K562 (cell line): ENCODE data around the gene PRSS38. TPM values are rescaled to one million over a fixed set of nuclear protein-coding genes. Genes with fewer than 3 reads are reported as not detected.

ENCODE experiments used
- ATAC-seq: fragments of 200-7000 bp; cut with Tn5 transposase; 3 replicates; pipeline ENCODE4 v1.9.1; 2020; ENCODE audit warnings: moderate library complexity
- BruUV-seq: library from RNA; stranded (reverse); fragments of 400-500 nt; replicated peaks from 2 replicates; lab custom pipeline; 2021; lab: Mats Ljungman, UMichigan
- CTCF ChIA-PET: fragments of 300-600 bp; formaldehyde crosslinking; extraction: SDS; loops from one replicate; lab custom pipeline; 2021; ENCODE audit warnings: low intra/inter-chr PET ratio; lab: Yijun Ruan, JAX
- POLR2A ChIA-PET: fragments of 300-600, 350-650 bp; sonication (Branson Sonifier 250); formaldehyde crosslinking; extraction: SDS; loops from one replicate; lab custom pipeline; 2021; ENCODE audit warnings: antibody characterized with exemption, inconsistent platforms; lab: Yijun Ruan, JAX
- DNase-seq, 4 experiments: peaks; one replicate each; pipeline versions ENCODE4 v3.0.0 to v3.0.0-alpha.2; 2011 to 2018; ENCODE audit warnings: low spot score in 3 of 4, mixed read lengths in 3 of 4; ENCODE audit errors: extremely low read depth in 1 of 4
- FAIRE-seq: peaks from 2 replicates; lab custom pipeline; 2011; peaks lifted over from hg19 to GRCh38; lab: Jason Lieb, UNC
- H2AFZ ChIP-seq: 2 replicates; pipeline ENCODE4 v1.6.0; 2011; ENCODE audit warnings: low read depth, low read length, control low read depth, inconsistent platforms
- H3K27ac ChIP-seq: fragments of 200-600 bp; 3 replicates; pipeline ENCODE4 v1.8.0; 2011; ENCODE audit warnings: low read depth, mild to moderate bottlenecking, control low read depth, inconsistent platforms, low read length, moderate library complexity, mixed read lengths; ENCODE audit errors: extremely low read depth
- H3K27me3 ChIP-seq, 2 experiments: fragments of 300-600 bp in 1 of 2; 2 replicates in 1 of 2; 3 replicates in 1 of 2; pipeline versions ENCODE4 v1.6.0 to v1.8.0; 2011; ENCODE audit warnings: inconsistent platforms in 2 of 2, low read length in 2 of 2, mild to moderate bottlenecking in 1 of 2, mixed read lengths in 1 of 2, moderate library complexity in 1 of 2; ENCODE audit not compliant: control insufficient read depth in 2 of 2, insufficient read depth in 2 of 2
- H3K36me3 ChIP-seq: fragments of 300-600 bp; 3 replicates; pipeline ENCODE4 v1.8.0; 2011; ENCODE audit warnings: mild to moderate bottlenecking, low read length, inconsistent platforms; ENCODE audit not compliant: control insufficient read depth, insufficient read depth
- H3K4me1 ChIP-seq, 2 experiments: fragments of 200-600 bp in 1 of 2; replicated peaks in 1 of 2; 2 replicates in 1 of 2; 3 replicates in 1 of 2; pipeline versions ENCODE4 v1.5.1 to v1.8.0; 2011; ENCODE audit warnings: inconsistent platforms in 2 of 2, low read length in 2 of 2, mild to moderate bottlenecking in 1 of 2, mixed read lengths in 1 of 2, moderate library complexity in 1 of 2; ENCODE audit not compliant: control insufficient read depth in 2 of 2, insufficient read depth in 2 of 2
- H3K4me2 ChIP-seq: 2 replicates; pipeline ENCODE4 v1.6.1; 2011; ENCODE audit warnings: low read length, control low read depth, inconsistent platforms, mixed read lengths; ENCODE audit not compliant: insufficient read depth
- H3K4me3 ChIP-seq: fragments of 200-600 bp; sonication (generic), shearing (Covaris generic); 2 replicates; pipeline ENCODE4 v1.5.1; 2016; ENCODE audit warnings: control low read depth, inconsistent platforms
- H3K79me2 ChIP-seq: fragments of 200-600 bp; 3 replicates; pipeline ENCODE4 v1.8.0; 2011; ENCODE audit warnings: low read length, inconsistent platforms; ENCODE audit not compliant: control insufficient read depth, insufficient read depth
- H3K9ac ChIP-seq, 2 experiments: 2 replicates each; pipeline versions ENCODE4 v1.6.0 to v1.6.1; 2011; ENCODE audit warnings: low read depth in 2 of 2, low read length in 2 of 2, control low read depth in 1 of 2, inconsistent platforms in 1 of 2, mild to moderate bottlenecking in 1 of 2, mixed read lengths in 1 of 2; ENCODE audit not compliant: insufficient read depth in 1 of 2
- H3K9me1 ChIP-seq: one replicate; pipeline ENCODE4 v1.6.0; 2011; ENCODE audit warnings: inconsistent platforms, mild to moderate bottlenecking, low read length, moderate library complexity; ENCODE audit not compliant: control insufficient read depth, insufficient read depth
- H3K9me3 ChIP-seq: replicated peaks from 2 replicates; pipeline ENCODE4 v1.5.1; 2011; ENCODE audit warnings: low read depth, low read length, inconsistent platforms; ENCODE audit not compliant: control insufficient read depth, insufficient read depth
- H4K20me1 ChIP-seq: replicated peaks from 2 replicates; pipeline ENCODE4 v1.6.1; 2011; ENCODE audit warnings: low read length, inconsistent platforms, mixed read lengths; ENCODE audit not compliant: control insufficient read depth, insufficient read depth
- ATF6 ChIP-seq: sonication (generic); formaldehyde crosslinking; IDR thresholded peaks from 2 replicates; pipeline ENCODE4 v1.4.0; 2020; ENCODE audit warnings: mild to moderate bottlenecking, missing genetic modification reagents
- NCOA1 ChIP-seq: fragments of 450-650 bp; IDR thresholded peaks from 2 replicates; pipeline ENCODE4 v1.6.1; 2016; ENCODE audit warnings: low read depth
- POLR2G ChIP-seq: fragments of 200-400 bp; formaldehyde crosslinking; IDR thresholded peaks from 2 replicates; pipeline ENCODE4 v1.6.1; 2017; ENCODE audit warnings: low read depth, mild to moderate bottlenecking, antibody characterized with exemption, low read length, moderate library complexity
- RFX1 ChIP-seq: fragments of 450-650 bp; IDR thresholded peaks from 2 replicates; pipeline ENCODE4 v1.6.1; 2016; ENCODE audit warnings: mild to moderate bottlenecking, moderate library complexity
- TCF3 ChIP-seq: sonication (generic); formaldehyde crosslinking; IDR thresholded peaks from 2 replicates; pipeline ENCODE4 v1.4.0; 2020; ENCODE audit warnings: mild to moderate bottlenecking, missing genetic modification reagents
- ZNF57 ChIP-seq: fragments of 450-650 bp; formaldehyde crosslinking; IDR thresholded peaks from 2 replicates; pipeline ENCODE4 v1.4.0; 2020; ENCODE audit warnings: mild to moderate bottlenecking, moderate library complexity
- WGBS: fragments of 100-300 bp; shearing (Covaris generic); methylation state at CpG from one replicate; pipeline ENCODE4 v1.1.6; 2016; ENCODE audit warnings: low coverage, mixed read lengths; ENCODE audit not compliant: insufficient coverage; ENCODE audit errors: missing lambda C conversion rate; 5-methylcytosine and 5-hydroxymethylcytosine counted together
- in situ Hi-C: fragments of 300-500 bp; cut with MboI; formaldehyde crosslinking; loops from 4 replicates; pipeline ENCODE4 v1.15.0; 2018; ENCODE audit warnings: inconsistent platforms, mixed read lengths
- intact Hi-C: fragments of 100-400 bp; cut with micrococcal nuclease; formaldehyde crosslinking; loops from 2 replicates; pipeline ENCODE4 v1.14.2; 2022
- polyA plus RNA-seq, 8 experiments: library from polyadenylated mRNA; depleted of rRNA in 4 of 8; stranded (reverse) in 5 of 8; unstranded in 3 of 8; fragments of >200 nt; fragmentation: Nextera tagmentation in 2 of 8; fragmentation: Illumina TruSeq in 1 of 8; extraction: Ambion mirVana in 2 of 8; extraction: Trizol in 1 of 8; gene quantifications; 2 replicates each; pipeline versions ENCODE4 v1.2.1 to v1.2.3, GENCODE V29; 2011 to 2014; ENCODE audit warnings: inconsistent platforms in 1 of 8, missing spikeins in 1 of 8
- total RNA-seq, 7 experiments: library from RNA; depleted of rRNA in 6 of 7; stranded (reverse); fragments of >200 nt in 6 of 7; fragmentation: Illumina TruSeq in 2 of 7; extraction: Trizol in 2 of 7; gene quantifications; 2 replicates each; pipeline versions ENCODE4 v1.2.1 to v1.2.3, GENCODE V29; 2011 to 2021; ENCODE audit warnings: low replicate concordance in 1 of 7
- TF ChIP-seq, protein P1 (sequence below): sonication (generic); formaldehyde crosslinking; IDR thresholded peaks from 2 replicates; pipeline ENCODE4 v1.8.0; 2022; ENCODE audit warnings: mild to moderate bottlenecking, low read depth, missing genetic modification reagents
- TF ChIP-seq, protein P2 (sequence below): sonication (generic); formaldehyde crosslinking; IDR thresholded peaks from 2 replicates; pipeline ENCODE4 v1.8.0; 2023; ENCODE audit warnings: missing genetic modification reagents, mild to moderate bottlenecking, borderline replicate concordance

The PRSS38 gene
- total and polyA plus RNA-seq, 9 of the 15 experiments (the other 6 are each of a cell fraction or from before 2014, with no cell fraction given) = 0.09 to 0.14 TPM; not detected in 7

DNA sequence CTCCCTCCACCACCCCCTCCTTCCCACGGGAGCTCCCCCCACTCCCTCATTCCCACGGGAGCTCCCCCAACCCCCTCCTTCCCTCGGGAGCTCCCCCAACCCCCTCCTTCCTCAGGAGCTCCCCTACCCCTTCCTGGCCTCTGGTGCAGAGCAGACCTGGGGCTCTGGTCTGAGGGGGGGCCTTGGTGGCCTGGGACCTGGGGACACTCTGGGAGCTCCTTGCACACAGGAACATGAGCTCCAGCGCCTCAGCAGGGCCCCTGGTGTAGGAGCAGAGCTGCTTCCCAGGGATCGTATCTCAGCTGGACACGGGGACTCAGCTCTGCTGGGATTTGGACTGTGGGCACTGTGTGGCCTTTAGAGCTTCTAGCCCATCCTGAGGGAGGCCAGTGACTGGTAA is 19.7 kb upstream of the PRSS38 start:
- ChIA-PET CTCF (no interaction called here), POLR2A (interaction anchor here (0.5 to 1.0 kb wide), 3 partner anchors 12 to 257 kb away, joined by 3 read pairs; no protein-coding TSS in a partner anchor)
- in situ Hi-C loops (no loop called here), intact Hi-C loops (no loop called here)
- no peaks in the 10 kb centered on the region for H3K9me1 ChIP-seq
- DNase-seq (peak in 2 of 4 experiments; percentile 6 to 13), FAIRE-seq (no peak), ATAC-seq (no peak)
- peaks cover 0 to 23% of the 10 kb centered on the region in 2 experiments; a peak in 2 of 5 replicates for H3K4me1 ChIP-seq
- H3K4me2 ChIP-seq = no peak overlapping the region
- H3K27me3 ChIP-seq = peaks cover 0 to 6% of the 10 kb centered on the region in 2 experiments; a peak in 2 of 5 replicates
- H4K20me1 ChIP-seq = no peaks in the 10 kb centered on the region; the same call in 1 of the 2 replicates
- H3K27ac ChIP-seq = no peak overlapping the region
- no peak overlapping the region for H3K9ac ChIP-seq
- no peaks in the 10 kb centered on the region for H3K79me2 ChIP-seq
- H3K36me3 ChIP-seq = no peaks in the 10 kb centered on the region
- 2% methylated on average over 3 of the region's 6 CpGs for WGBS
- no peak overlapping the region for H3K4me3 ChIP-seq
- no TSS peak for BruUV-seq
- H3K9me3 ChIP-seq = no peaks in the 10 kb centered on the region
- H2AFZ ChIP-seq = no peak overlapping the region
- TF ChIP-seq NCOA1 = no peak
- TF ChIP-seq RFX1 = no peak
- no peak for TF ChIP-seq ATF6 (CRISPR knock-in tag)
- TF ChIP-seq, protein P1, sequence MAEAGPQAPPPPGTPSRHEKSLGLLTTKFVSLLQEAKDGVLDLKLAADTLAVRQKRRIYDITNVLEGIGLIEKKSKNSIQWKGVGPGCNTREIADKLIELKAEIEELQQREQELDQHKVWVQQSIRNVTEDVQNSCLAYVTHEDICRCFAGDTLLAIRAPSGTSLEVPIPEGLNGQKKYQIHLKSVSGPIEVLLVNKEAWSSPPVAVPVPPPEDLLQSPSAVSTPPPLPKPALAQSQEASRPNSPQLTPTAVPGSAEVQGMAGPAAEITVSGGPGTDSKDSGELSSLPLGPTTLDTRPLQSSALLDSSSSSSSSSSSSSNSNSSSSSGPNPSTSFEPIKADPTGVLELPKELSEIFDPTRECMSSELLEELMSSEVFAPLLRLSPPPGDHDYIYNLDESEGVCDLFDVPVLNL (CRISPR knock-in tag) = no peak
- TF ChIP-seq TCF3 (CRISPR knock-in tag) = no peak
- TF ChIP-seq, protein P2, sequence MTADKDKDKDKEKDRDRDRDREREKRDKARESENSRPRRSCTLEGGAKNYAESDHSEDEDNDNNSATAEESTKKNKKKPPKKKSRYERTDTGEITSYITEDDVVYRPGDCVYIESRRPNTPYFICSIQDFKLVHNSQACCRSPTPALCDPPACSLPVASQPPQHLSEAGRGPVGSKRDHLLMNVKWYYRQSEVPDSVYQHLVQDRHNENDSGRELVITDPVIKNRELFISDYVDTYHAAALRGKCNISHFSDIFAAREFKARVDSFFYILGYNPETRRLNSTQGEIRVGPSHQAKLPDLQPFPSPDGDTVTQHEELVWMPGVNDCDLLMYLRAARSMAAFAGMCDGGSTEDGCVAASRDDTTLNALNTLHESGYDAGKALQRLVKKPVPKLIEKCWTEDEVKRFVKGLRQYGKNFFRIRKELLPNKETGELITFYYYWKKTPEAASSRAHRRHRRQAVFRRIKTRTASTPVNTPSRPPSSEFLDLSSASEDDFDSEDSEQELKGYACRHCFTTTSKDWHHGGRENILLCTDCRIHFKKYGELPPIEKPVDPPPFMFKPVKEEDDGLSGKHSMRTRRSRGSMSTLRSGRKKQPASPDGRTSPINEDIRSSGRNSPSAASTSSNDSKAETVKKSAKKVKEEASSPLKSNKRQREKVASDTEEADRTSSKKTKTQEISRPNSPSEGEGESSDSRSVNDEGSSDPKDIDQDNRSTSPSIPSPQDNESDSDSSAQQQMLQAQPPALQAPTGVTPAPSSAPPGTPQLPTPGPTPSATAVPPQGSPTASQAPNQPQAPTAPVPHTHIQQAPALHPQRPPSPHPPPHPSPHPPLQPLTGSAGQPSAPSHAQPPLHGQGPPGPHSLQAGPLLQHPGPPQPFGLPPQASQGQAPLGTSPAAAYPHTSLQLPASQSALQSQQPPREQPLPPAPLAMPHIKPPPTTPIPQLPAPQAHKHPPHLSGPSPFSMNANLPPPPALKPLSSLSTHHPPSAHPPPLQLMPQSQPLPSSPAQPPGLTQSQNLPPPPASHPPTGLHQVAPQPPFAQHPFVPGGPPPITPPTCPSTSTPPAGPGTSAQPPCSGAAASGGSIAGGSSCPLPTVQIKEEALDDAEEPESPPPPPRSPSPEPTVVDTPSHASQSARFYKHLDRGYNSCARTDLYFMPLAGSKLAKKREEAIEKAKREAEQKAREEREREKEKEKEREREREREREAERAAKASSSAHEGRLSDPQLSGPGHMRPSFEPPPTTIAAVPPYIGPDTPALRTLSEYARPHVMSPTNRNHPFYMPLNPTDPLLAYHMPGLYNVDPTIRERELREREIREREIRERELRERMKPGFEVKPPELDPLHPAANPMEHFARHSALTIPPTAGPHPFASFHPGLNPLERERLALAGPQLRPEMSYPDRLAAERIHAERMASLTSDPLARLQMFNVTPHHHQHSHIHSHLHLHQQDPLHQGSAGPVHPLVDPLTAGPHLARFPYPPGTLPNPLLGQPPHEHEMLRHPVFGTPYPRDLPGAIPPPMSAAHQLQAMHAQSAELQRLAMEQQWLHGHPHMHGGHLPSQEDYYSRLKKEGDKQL (CRISPR knock-in tag) = no peak
- no peak for TF ChIP-seq POLR2G
- no peak for TF ChIP-seq ZNF57 (CRISPR knock-in tag)
